KOPT-K1 (cell line): Measurements from ENCODE around the gene ZNF362.

Experiments
- H3K27ac ChIP-seq: fragments of 200-600 bp; sonication (generic); 2 replicates; pipeline ENCODE4 v1.5.1; 2016; ENCODE audit warnings: antibody characterized with exemption, mild to moderate bottlenecking, low read depth, low read length; ENCODE audit not compliant: poor library complexity, severe bottlenecking
- H3K36me3 ChIP-seq: fragments of 200-600 bp; sonication (generic); 2 replicates; pipeline ENCODE4 v1.5.1; 2017; ENCODE audit warnings: antibody characterized with exemption, mild to moderate bottlenecking, low read length, moderate library complexity; ENCODE audit not compliant: insufficient read depth
- H3K9me3 ChIP-seq: fragments of 200-600 bp; sonication (generic); 2 replicates; pipeline ENCODE4 v1.5.1; 2017; ENCODE audit warnings: antibody characterized with exemption, low read length, mild to moderate bottlenecking; ENCODE audit not compliant: insufficient read depth, poor library complexity, severe bottlenecking

The ZNF362 gene

DNA sequence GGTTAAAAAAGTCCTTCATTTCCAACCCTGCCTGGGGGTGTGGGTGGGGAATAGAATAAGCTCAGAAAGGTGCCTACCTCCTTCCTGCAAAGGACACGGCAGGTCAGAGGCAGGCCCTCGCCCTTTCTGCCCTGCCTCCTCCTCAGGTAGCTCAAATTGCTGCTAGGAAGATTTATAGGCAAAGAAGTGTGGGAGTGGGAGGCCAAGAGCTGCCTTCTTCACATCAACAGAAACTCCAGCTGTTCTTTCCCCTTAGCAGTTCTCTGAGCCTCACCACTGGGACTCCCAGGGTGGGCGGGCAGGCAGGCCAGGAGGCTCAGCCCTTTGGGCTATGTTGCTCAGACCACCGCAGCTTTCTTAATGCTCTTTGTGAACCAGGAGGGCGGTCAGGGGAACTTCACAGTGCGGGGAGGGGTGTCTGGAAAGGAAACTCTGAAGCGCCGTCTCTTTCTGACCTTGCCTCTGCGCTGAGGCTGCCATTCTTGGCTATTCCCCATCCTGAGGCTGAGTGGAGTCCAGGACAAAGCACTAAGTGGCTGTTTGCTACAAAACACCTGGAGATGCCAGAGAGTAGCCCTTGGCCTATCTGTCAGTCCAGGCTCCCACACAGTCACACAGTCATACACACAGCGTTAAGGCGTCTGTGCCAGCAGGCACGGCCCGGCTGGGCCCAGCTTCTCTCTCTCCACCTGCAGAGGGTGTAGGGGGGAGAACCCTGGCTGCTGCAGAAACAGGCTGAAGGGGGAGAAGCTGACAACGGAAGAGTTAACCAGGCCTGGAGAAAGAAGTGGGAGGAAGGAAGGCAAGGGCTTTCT, 67.6 kb downstream of the ZNF362 start:
- H3K36me3 ChIP-seq: peaks cover 75% of the 10 kb centered on the region
- H3K27ac ChIP-seq: no peak overlapping the region
- no peaks in the 10 kb centered on the region for H3K9me3 ChIP-seq

DNA sequence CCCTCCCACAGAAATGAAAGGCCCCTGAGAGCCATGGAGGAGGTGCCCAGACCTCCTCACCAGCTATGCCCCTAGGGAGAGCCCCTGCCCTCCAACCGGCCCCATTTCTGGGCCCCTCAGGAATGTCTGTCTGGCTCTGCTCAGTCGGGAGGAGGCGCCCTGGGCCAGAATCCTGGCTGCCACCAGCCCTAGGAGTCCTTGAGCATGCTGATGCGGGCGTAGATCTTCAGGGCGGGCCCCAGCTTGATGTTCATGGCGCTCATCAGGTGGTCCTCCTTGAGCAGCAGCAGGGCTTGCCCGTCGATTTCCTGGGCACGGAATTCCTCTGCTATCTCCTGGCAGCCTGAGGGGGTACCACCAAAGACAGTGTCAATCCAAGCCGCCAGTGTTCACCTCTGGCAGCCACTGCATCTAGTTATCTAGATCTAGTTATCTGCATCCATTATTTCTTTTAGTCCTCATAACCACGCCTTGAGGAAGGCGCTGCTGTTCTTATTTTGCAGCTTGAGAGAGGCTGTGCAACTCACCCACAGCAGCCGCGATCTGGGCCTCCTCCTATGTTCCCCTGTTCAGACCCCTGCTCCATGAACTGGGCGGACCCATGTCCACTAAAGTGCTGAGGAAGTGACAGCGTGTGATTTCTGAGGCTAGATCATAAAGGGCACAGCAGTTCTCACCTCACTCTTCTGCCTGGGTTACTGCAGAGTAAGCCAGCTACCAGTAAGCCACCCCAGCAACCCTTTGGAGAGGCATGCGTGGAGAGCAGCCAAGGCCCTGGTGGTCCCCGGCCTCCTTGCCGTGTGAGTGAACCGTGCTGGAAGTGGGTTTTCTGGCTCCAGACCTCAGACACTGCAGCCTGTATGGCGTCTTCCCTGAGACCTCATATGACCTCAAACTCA, 68.6 kb downstream of the ZNF362 start:
- H3K9me3 ChIP-seq: no peaks in the 10 kb centered on the region
- no peak overlapping the region for H3K27ac ChIP-seq
- H3K36me3 ChIP-seq: peaks cover 86% of the 10 kb centered on the region

DNA sequence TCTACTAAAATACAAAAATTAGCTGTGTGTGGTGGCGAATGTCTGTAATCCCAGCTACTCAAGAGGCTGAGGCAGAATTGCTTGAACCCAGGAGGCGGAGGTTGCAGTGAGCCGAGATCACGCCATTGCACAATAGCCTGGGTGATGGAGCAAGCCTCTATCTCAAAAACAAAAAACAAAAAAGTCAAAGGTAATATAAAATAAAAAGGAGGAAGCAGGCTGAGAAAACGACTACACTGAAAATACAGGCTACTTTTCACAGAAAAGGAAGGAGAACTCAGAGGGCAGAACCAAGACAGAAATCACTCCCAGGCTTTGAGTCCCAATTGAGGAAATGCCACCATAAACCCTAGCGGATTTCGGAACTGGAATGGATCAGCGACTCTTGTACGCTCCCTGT, 70.5 kb downstream of the ZNF362 start:
- Histone ChIP-seq H3K9me3 (no peaks in the 10 kb centered on the region), H3K36me3 (peaks cover 99% of the 10 kb centered on the region), H3K27ac (no peak overlapping the region)

DNA sequence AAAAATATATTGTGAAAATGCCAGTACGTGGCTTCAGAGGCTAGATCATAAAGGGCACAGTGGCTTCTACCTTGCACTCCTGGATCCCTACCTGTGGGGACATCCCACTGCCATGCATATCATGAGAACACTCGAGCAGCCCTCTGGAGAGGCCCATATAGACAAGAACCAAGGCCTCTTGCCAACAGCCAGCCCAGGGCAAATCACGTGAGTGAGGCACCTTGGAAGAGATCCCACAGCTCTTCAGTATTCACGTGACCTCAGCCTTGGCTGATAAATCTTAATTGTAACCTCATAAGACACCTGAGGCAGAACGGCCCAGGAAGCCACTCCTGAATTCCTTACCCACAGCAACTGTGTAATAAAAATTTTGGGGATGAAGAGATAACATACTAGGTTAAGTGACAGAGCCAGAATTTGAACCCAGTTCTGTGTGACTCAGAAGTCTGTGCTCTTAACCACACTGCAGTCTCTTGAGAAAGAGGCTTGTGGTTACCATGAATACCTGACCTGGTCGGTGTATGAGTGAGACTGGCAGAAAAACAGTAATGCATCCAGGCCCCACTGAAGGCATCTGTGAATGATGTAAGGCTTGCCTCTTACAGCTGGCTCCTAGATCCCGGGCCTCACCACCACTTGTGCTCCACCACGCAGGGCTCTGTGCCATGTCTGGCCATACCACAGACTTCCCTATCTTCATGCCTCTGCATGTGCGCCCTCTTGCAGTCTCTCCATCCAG, 71.5 kb downstream of the ZNF362 start:
- H3K27ac ChIP-seq: no peak overlapping the region
- H3K9me3 ChIP-seq: no peaks in the 10 kb centered on the region
- H3K36me3 ChIP-seq: peaks cover 100% of the 10 kb centered on the region

DNA sequence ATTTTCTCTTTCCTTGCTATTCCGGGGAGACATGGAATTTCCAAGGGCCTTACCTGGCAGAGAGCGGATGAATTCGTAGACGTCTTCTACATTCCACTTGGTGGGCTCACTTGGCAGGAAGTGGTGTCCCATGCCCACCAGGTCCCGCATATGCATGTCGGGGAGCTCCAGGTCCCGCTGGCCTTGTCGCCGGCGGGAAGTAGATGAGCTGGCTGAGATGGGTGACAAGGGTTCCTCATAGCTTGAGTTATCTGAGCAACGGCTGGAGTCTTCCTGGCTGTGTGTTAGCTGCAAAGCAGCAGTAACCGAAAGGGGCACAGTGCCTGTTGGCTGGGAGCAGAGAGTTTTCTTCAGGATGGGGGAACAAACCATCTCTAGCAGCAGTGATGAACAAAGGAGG, 72.5 kb downstream of the ZNF362 start:
- H3K27ac ChIP-seq: no peak overlapping the region
- peaks cover 100% of the 10 kb centered on the region for H3K36me3 ChIP-seq
- H3K9me3 ChIP-seq: no peaks in the 10 kb centered on the region

DNA sequence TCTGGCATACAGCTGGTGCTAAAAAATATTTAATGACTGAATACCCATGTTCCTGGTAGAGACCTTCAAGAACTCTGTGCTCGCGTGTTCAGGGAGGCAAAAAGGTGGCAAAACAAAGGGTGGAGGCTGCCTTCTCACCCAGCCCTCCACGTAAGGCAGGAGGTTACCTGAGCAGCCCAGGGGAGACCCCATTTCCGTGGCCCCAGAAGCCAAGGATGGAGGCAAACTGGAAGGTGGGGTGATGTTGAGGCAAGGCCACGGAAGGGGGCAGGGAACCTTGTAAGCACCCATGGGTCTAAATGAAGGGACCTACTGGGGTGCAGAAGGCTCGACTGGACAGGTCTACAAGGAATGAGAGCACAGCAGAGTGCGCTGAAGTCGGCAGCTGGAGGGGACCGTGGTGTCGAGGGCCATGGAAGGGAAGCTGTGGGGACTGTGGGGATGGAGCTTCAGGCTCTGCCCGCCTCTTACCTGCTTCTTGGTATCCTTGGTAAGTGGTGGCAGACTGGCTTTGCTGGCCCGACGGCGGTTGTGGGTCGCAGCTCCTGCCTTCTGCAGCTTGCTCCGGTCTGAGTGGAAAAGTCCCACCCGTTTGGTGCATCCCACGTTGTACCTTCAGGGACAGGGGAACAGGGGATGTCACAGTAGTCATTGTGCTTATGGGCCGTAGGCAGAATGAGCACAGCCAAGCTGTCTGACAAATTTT, 73.5 kb downstream of the ZNF362 start:
- Histone ChIP-seq H3K36me3 (peaks cover 100% of the 10 kb centered on the region), H3K27ac (no peak overlapping the region), H3K9me3 (no peaks in the 10 kb centered on the region)

DNA sequence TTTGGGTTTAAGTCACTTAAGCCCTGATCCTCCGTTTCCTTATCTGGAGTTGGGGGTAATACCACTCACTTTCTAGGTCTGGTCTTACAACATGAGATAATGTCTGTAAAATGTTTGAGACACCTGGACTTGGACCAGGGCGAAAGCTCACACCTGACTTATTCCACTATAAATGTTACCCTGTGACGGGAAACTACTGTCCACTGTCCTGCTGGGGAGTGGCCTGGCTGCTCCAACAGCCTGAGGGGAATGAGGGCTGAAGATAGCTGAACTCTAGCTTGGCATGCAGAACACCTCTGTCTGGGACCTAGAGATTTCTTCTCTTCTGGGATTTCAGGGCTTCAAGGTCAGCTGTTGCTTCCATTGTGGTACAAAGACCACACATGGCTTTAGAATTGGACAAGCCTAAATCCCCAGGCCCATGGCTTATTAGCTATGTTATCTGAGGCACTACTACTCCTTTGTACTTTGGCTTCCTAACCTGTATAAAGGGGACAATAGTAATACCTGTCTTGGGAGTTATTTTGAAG, 74.1 kb downstream of the ZNF362 start:
- Histone ChIP-seq H3K27ac (no peak overlapping the region), H3K9me3 (no peaks in the 10 kb centered on the region), H3K36me3 (peaks cover 100% of the 10 kb centered on the region)

DNA sequence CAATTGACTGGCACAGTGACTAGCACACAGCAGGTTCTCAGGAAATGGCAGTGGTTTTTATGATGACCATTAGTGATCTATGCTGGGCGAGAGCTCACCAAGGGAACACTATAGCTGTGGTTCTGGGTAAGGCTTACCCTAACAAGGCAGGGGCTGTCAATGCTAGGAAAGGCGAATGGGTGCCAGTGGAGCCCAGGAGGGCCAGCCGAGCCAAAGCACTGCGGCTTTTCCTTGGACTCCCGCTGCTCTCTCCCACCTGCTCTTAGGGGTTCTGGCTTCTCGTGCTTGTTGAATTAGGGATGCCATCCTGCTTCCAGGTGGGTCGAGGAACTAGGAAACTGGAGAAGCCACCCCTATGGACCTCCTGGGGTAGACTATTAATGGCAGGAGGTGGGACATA, 74.6 kb downstream of the ZNF362 start:
- H3K36me3 ChIP-seq: peaks cover 96% of the 10 kb centered on the region
- H3K27ac ChIP-seq: no peak overlapping the region
- no peaks in the 10 kb centered on the region for H3K9me3 ChIP-seq

DNA sequence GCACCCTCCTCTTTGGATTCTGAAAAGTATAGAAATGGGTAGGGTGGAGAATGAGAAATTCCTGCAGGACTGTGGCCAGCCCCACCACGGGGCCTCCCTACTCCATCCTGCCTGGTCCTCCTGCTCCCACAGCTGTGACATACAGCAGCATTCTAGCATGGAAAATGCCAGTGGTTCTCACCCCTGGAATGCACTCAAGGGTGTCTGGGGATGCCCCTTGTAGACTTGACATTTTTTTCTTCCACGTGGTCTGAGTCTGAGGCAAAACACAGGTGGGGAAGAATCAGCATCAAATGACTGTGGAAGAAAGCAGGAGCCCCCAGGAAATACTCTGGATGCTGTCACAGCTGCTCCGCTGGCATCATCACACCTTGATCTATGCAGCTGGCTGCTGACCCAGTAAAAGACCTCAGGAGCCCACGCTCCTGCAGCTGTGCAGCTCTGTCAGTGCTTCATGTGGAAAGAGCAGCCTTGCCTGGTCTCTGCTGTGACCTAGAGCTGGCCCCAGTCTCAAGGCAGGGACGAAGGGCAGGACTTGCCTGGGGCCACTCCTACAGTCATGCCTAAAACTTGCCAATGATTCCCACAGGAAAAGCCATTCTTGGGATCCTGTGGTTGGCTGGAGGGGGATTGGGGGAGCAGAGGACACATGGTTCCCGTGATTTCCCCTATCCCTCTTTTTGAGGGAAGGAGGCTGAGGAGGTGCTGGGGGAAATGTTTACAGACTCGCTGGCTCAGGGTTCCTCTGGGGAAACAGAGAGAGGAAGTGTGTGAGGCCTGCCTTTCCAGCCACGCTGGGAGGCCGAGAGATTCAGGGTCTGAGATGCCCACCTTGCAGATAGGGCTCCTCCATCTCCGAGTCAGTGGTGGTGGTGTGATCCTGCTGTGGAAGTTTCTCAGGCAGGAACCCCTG, 75.4 kb downstream of the ZNF362 start:
- peaks cover 88% of the 10 kb centered on the region for H3K36me3 ChIP-seq
- H3K27ac ChIP-seq: no peak overlapping the region

DNA sequence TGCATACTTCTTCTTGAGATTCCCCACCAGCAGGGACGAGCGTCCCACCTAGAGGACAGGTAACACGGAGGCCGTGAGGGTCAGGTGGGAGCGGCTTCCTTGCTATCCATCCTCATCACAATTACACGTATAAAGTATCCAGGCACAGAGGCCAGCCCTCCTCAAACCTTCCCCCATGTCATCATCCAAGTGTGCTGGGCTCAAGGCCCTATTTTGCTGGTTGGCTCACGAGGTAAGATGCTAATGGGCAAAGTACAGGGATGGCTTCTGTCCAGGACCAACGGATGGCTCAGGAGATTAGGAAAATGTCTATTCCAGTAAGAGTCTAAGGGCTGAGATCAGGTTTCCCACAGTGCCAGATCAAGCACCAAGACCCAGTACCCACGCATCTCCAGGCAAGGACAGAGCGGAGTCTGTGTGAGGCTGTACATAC, 76.1 kb downstream of the ZNF362 start:
- H3K27ac ChIP-seq: no peak overlapping the region
- peaks cover 83% of the 10 kb centered on the region for H3K36me3 ChIP-seq
- H3K9me3 ChIP-seq: no peaks in the 10 kb centered on the region

More for the DNA sequence above, 75.4 kb downstream of the ZNF362 start:
- no peaks in the 10 kb centered on the region for H3K9me3 ChIP-seq

DNA sequence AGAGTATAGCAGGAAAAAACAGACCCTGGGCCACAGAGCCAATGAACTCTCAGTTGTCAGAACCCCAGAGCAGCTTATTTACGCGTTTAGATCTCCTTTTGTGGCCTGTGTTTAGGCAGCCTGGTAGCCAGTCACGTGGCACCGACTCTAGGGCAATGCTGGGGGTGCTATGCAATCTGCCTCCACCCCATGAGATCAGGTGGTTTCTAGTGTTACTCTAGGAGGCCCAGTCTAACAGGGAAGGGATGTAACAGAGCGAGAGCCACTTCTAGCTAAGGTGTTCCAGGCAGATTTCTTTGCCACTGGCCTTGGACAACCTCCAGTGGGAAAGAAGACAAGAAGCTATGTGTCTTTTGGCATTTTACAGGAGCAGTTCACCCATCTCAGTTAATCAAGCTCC, 76.6 kb downstream of the ZNF362 start:
- H3K9me3 ChIP-seq: no peaks in the 10 kb centered on the region
- H3K36me3 ChIP-seq: peaks cover 80% of the 10 kb centered on the region
- no peak overlapping the region for H3K27ac ChIP-seq

DNA sequence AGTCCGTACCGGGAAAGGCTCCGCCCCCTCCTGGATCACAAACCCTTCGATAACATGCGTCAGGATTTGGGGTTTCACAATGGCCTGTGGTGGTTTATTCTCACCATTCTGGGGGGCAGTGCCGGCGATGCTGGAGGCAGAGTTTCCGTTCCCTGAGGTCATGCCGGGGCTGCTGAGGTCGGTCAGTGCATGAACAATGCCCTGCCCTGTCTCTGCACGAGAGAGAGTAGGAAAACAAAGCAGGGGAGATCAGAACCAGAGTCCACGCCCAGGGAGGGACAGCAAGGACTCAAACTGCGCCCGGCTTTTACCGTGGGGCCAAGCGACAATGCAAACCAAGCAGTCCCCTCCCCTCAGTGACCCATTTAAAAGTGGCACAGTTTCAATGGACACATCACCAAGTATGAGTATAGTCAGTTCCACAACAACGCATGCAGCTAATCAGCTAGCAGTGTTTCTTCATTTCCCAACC, 77.8 kb downstream of the ZNF362 start:
- Histone ChIP-seq H3K36me3 (peaks cover 67% of the 10 kb centered on the region), H3K9me3 (no peaks in the 10 kb centered on the region), H3K27ac (no peak overlapping the region)

DNA sequence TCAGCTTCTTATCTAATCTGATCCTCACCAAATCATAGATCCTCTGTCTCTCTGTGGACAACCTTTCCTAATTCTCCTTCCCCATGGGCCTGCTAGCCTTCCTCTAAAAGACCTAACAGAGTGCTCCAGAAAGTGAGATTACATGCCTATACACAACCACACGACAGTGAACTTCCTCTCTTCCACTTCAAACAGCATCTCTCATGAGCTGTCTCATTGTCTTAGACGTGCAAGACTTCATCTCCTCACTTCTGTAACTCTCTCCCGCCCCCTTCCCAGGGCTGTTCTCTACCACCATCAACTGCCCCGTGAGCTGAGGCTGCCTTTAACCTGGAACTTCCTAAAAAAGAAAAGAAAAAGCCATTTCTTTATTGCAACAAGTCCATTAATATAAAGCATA, 78.7 kb downstream of the ZNF362 start:
- no peaks in the 10 kb centered on the region for H3K9me3 ChIP-seq
- H3K36me3 ChIP-seq: peaks cover 58% of the 10 kb centered on the region
- no peak overlapping the region for H3K27ac ChIP-seq
